IMR-90 (cell line): ENCODE results near the gene FLYWCH1.

Experiments
- BHLHE40 ChIP-seq: fragments of 150-350 bp; IDR thresholded peaks from 2 replicates; pipeline ENCODE4 v1.6.1; 2016; ENCODE audit warnings: mild to moderate bottlenecking, low read depth, low read length
- CEBPB ChIP-seq: IDR thresholded peaks from 2 replicates; pipeline ENCODE4 v1.6.1; 2012; ENCODE audit warnings: low read depth, low read length, improper control_type of control experiment
- MXI1 ChIP-seq: IDR thresholded peaks from 2 replicates; pipeline ENCODE4 v1.6.1; 2012; ENCODE audit warnings: low read depth, mild to moderate bottlenecking, low read length, moderate library complexity, borderline replicate concordance
- POLR2A ChIP-seq: IDR thresholded peaks from 2 replicates; pipeline ENCODE4 v1.6.1; 2012; ENCODE audit warnings: mild to moderate bottlenecking, low read depth, low read length
- RAD21 ChIP-seq: IDR thresholded peaks from 2 replicates; pipeline ENCODE4 v1.6.1; 2012; ENCODE audit warnings: low read length, improper control_type of control experiment
- RCOR1 ChIP-seq: IDR thresholded peaks from 2 replicates; pipeline ENCODE4 v1.6.1; 2012; ENCODE audit warnings: mild to moderate bottlenecking, low read length, improper control_type of control experiment; ENCODE audit not compliant: insufficient replicate concordance
- SMC3 ChIP-seq: fragments of 150-350 bp; IDR thresholded peaks from 2 replicates; pipeline ENCODE4 v1.6.1; 2016; ENCODE audit warnings: low read depth, mild to moderate bottlenecking, antibody characterized with exemption, low read length, moderate library complexity
- TF ChIP-seq, protein P1 (sequence below): conservative IDR thresholded peaks from 2 replicates; pipeline ENCODE4 v1.5.1; 2012; ENCODE audit warnings: mild to moderate bottlenecking, low read depth, low read length, improper control_type of control experiment

DNA sequence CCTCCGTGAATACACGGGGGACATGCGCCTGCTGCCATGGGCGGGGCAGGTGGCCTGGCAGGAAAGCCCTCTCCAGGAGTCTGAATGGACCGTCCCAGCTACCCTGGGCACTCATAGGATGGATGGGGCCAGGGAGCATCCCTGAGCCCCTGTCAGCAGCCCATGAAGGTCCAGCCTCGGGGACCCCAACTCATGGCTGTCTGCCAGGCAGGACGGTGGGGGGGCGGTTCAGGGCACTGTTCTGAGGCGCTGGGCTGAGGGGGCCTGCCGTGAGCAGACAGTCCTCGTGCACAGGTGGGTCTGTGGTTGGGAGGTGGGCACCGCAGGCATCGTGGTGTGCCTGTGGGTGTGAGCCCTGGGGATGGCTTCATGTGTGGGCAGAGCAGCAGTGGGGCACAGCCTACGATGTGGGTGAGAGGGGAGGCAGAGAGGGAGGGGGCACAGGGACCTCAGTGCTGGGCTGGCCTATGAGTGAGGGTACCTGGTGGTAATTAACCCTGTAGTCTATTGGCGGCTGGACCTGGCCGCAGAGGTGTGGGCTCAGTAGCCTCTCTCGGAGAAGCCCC is 75.0 kb downstream of the FLYWCH1 start:
- no peak for TF ChIP-seq POLR2A
- TF ChIP-seq, protein P1, sequence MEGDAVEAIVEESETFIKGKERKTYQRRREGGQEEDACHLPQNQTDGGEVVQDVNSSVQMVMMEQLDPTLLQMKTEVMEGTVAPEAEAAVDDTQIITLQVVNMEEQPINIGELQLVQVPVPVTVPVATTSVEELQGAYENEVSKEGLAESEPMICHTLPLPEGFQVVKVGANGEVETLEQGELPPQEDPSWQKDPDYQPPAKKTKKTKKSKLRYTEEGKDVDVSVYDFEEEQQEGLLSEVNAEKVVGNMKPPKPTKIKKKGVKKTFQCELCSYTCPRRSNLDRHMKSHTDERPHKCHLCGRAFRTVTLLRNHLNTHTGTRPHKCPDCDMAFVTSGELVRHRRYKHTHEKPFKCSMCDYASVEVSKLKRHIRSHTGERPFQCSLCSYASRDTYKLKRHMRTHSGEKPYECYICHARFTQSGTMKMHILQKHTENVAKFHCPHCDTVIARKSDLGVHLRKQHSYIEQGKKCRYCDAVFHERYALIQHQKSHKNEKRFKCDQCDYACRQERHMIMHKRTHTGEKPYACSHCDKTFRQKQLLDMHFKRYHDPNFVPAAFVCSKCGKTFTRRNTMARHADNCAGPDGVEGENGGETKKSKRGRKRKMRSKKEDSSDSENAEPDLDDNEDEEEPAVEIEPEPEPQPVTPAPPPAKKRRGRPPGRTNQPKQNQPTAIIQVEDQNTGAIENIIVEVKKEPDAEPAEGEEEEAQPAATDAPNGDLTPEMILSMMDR = no peak
- no peak for TF ChIP-seq CEBPB
- no peak for TF ChIP-seq MXI1
- no peak for TF ChIP-seq SMC3
- TF ChIP-seq BHLHE40 = no peak
- no peak for TF ChIP-seq RCOR1
- TF ChIP-seq RAD21 = no peak
